Fibroblast of mammary gland (primary cell): ENCODE measurements around the gene SPRY4.

ENCODE experiments used
- DNase-seq: peaks from one replicate; pipeline ENCODE4 v3.0.0-alpha.2; 2010; ENCODE audit warnings: low read depth
- H3K4me3 ChIP-seq: 2 replicates; pipeline ENCODE4 v1.5.1; 2011; ENCODE audit warnings: low read depth, mild to moderate bottlenecking, low read length, moderate library complexity; ENCODE audit not compliant: control insufficient read depth
- CTCF ChIP-seq: conservative IDR thresholded peaks from 2 replicates; pipeline ENCODE4 v1.5.1; 2011; ENCODE audit warnings: low read depth, low read length, inconsistent platforms; ENCODE audit not compliant: control insufficient read depth, insufficient read depth

The SPRY4 gene

DNA sequence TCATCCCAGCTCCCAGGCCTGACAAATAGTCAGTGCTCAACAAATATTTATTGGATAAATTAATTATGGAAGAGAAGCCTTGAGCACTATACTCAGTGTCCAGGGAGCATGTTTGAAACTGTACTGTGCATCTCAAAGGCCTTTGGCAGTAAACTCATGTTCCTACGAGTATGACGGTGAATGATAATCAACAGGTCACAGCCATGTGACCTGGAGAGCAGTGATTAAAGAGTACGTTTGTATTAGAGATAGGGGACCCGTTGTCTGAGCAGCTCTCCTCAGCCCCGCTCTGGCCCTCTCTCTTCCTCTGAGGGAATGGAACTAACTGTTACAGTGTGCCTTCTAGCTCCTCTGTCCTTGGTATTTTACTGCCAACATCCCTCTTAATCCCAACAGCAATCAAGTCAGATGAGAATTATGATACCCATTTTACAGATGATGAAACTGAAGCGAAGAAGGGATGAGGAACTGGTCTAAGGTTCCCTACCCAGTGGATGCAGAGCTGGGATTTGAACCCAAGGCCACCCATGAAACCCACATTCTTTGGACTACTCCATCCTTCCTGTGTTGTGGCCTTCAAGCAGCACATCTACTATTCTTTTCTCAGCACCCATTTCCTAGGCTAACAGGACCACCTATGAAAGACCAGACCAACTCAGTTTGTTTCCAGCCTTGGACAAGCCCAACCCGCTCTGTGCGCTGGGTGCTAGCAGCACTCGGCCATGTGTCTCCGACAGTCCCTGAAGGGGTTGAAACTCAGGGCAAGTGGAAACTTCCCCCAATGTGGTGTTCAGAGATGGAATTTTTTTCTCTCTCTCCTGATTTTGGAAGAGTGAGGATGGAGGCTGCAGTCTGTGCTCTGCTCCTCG lies 34.9 kb downstream of the SPRY4 start:
- H3K4me3 ChIP-seq, result no peak overlapping the region
- no peak for TF ChIP-seq CTCF
- no peak for DNase-seq

- TF ChIP-seq CTCF, result no peak
- no peak for DNase-seq
- H3K4me3 ChIP-seq, result no peak overlapping the region
Measured at GRCh38 chr5:142287973-142288313, 36.9 kb downstream of the SPRY4 start.

GRCh38 chr5:142287096-142287972 lies 37.5 kb downstream of the SPRY4 start:
- no peak for TF ChIP-seq CTCF
- no peak for DNase-seq
- no peak overlapping the region for H3K4me3 ChIP-seq

DNA sequence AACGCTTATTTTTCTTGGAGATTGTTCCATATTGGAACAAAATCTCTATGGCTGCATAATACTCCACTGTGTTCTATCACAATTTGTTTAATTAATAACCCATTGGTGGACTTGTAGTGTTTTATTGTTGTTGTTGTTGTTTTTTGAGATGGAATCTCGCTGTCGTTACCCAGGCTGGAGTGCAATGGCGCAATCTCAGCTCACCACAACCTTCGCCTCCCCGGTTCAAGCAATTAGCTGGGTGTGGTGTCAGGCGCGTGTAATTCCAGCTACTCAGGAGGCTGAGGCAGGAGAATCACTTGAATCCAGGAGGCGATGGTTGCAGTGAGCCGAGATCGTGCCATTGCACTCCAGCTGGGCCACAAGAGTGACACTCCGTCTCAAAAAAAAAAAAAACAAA lies 38.7 kb downstream of the SPRY4 start:
- DNase-seq, result no peak
- no peak overlapping the region for H3K4me3 ChIP-seq
- TF ChIP-seq CTCF, result no peak

DNA sequence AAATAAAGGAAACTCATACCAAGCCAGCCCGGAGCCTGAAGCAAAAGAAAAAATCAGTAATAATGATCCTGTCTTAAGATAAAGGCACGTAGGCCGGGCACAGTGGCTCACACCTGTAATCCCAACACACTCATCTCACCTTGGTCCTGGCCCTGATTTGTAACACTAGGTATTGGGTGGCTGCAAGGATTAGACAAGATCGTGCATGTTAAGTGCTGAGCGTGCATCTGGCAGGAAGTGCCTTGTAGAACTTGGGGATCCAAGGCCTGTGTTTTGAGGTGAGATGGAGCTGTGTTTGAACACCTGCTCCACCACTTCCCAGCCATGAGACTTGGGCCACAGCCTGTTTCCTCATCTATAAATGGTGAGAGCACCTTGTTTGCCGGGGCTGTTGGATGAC lies 41.5 kb downstream of the SPRY4 start:
- no peak for DNase-seq
- TF ChIP-seq CTCF, result no peak
- no peak overlapping the region for H3K4me3 ChIP-seq

DNA sequence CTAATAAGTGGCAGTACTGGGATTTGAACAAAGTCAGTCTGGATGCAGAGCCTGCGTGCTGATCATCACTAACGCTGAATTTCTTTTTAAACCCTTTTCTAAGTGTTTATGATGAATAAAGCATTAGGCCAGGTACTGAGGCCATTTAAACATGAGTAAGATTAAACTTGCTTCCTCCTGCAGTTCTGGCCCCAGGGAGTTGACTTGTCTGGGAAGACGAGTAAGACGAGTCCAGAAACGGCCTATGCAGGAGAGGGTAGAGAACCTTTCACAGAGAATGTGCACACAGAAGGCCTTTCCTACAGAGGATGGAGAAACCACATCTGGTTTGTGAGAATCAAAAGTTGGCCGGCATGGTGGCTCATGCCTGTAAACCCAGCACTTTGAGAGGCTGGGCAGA lies 42.9 kb downstream of the SPRY4 start:
- H3K4me3 ChIP-seq, result no peak overlapping the region
- TF ChIP-seq CTCF, result no peak

GRCh38 chr5:142281008-142281367 lies 43.8 kb downstream of the SPRY4 start:
- no peak for TF ChIP-seq CTCF
- no peak overlapping the region for H3K4me3 ChIP-seq
- DNase-seq, result no peak

More for the DNA sequence above, 42.9 kb downstream of the SPRY4 start:
- DNase-seq, result no peak
